ENCODE measurements around the gene COG8. TPM values are rescaled to one million over a fixed set of nuclear protein-coding genes. Genes with fewer than 3 reads are reported as not detected.

Gene COG8
- total and polyA plus RNA-seq, 9 donors: 21.0 to 48.9 (median 40.7) TPM

DNA sequence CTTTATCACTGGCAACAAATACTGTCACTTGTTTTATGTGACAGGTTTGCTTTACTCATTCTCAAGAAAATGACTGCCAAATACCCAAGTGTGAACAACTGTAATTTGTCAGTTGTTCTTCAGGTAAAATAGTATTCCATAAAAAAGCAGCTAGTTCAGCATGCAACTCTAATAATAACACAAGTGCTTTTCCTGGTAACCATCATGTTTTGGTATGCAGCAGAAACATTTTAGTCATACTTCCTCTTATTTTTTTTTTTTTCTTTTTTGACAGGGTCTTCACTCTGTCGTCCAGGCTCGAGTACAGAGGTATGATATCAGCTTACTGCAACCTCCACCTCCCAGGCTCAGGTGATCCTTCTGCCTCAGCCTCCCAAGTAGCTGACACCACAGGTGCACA lies 41.9 kb upstream of the COG8 start:
- Histone ChIP-seq H3K4me3 (no peak overlapping the region), H3K4me1 (ENCODE audit: insufficient read depth) (peaks cover under 1% of the 10 kb centered on the region), H3K27me3 (no peaks in the 10 kb centered on the region), H3K9me3 (no peaks in the 10 kb centered on the region), H3K36me3 (no peaks in the 10 kb centered on the region), H3K27ac (no peak overlapping the region)
- WGBS, 3 donors: 67 to 80% (median 75%) methylated on average over 2 of the region's 2 CpGs
- TF ChIP-seq POLR2A (IDR thresholded peaks at IDR 0.05) (no peak), EP300 (IDR thresholded peaks at IDR 0.05) (no peak)
- TF ChIP-seq, protein P1, sequence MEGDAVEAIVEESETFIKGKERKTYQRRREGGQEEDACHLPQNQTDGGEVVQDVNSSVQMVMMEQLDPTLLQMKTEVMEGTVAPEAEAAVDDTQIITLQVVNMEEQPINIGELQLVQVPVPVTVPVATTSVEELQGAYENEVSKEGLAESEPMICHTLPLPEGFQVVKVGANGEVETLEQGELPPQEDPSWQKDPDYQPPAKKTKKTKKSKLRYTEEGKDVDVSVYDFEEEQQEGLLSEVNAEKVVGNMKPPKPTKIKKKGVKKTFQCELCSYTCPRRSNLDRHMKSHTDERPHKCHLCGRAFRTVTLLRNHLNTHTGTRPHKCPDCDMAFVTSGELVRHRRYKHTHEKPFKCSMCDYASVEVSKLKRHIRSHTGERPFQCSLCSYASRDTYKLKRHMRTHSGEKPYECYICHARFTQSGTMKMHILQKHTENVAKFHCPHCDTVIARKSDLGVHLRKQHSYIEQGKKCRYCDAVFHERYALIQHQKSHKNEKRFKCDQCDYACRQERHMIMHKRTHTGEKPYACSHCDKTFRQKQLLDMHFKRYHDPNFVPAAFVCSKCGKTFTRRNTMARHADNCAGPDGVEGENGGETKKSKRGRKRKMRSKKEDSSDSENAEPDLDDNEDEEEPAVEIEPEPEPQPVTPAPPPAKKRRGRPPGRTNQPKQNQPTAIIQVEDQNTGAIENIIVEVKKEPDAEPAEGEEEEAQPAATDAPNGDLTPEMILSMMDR (IDR thresholded peaks at IDR 0.05): no peak
- intact Hi-C loops (cut with DNase I): no loop called here
- DNase-seq: no peak

DNA sequence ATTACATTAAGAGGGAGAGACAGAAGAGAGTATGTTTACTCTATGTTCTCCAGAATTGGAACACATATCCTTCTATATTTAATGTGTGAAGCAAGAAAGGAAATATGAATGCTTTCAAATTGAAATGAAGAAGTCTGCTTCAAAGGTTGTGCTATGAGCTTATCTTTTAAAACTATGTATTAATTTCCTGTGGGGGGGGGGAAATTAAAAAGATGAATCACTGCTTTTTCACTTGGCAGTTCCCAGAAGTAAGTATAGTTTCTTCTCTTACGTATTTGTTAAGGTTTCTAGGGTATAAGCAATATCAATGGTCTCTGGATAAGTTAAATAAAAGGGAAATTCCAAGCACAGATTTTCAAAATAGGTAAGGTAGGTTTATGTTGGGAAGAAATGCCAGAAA lies 39.4 kb upstream of the COG8 start:
- WGBS, 3 donors: 66 to 77% (median 68%) methylated on average over 1 of the region's 1 CpG
- TF ChIP-seq POLR2A (IDR thresholded peaks at IDR 0.05) (no peak), EP300 (IDR thresholded peaks at IDR 0.05) (no peak)
- TF ChIP-seq, protein P1 (IDR thresholded peaks at IDR 0.05): no peak
- intact Hi-C loops (cut with DNase I): no loop called here
- Histone ChIP-seq H3K36me3 (no peaks in the 10 kb centered on the region), H3K9me3 (no peaks in the 10 kb centered on the region), H3K4me1 (ENCODE audit: insufficient read depth) (no peaks in the 10 kb centered on the region), H3K27me3 (no peaks in the 10 kb centered on the region), H3K4me3 (no peak overlapping the region), H3K27ac (no peak overlapping the region)
- DNase-seq: no peak

DNA sequence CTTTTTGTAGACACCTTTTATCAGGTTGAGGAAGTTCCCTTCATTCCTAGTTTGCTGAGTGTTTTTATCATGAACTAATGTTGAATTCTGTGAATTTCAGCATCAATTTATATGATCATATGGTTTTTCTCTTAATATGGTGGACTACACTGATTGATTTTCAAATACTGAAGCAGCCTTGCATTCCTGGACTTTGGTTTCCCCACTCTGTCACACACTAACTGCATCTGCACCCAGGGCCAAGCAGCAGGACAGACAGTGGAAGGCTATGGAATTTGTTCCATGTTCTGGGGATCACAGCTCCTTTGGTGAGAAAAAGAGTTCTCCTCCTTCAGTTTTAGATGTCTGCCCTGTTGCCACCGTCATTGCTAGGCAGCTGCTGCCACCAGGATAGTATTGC lies 38.7 kb upstream of the COG8 start:
- Histone ChIP-seq H3K36me3 (no peaks in the 10 kb centered on the region), H3K4me3 (no peak overlapping the region), H3K4me1 (ENCODE audit: insufficient read depth) (no peaks in the 10 kb centered on the region), H3K9me3 (no peaks in the 10 kb centered on the region), H3K27me3 (no peaks in the 10 kb centered on the region), H3K27ac (no peak overlapping the region)
- 84 to 94% (median 92%) methylated on average over 1 of the region's 1 CpG for WGBS, 3 donors
- TF ChIP-seq EP300 (IDR thresholded peaks at IDR 0.05): no peak
- no peak for TF ChIP-seq POLR2A (IDR thresholded peaks at IDR 0.05)
- TF ChIP-seq, protein P1 (IDR thresholded peaks at IDR 0.05): no peak
- intact Hi-C loops (cut with DNase I): no loop called here
- no peak for DNase-seq

DNA sequence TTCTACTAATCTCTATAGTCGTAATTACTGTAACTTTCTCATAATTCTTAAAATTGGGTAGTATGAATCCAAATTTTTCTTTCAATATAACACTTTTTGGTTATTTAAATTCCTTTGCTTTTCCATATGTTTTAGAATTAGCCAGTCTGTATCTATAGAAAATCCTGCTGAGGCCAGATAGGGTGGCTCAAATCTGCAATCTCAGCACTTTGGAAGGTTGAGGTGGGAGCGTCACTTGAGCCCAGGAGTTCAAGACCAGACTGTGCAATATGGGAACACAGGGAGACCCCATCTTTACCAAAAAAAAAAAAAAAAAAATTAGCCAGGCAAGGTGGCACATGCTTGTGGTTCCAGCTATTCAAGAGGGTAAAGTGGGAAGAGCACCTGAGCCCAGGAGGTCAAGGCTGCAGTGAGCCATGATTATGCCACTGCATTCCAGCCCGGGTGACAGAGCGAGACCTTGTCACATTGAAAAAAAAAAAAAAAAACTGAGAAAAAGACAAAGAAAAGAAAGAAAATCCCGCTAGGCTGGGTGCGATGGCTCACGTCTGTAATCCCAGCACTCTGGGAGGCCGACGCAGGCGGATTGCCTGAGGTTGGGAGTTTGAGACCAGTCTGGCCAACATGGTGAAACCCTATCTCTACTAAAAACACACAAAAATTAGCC lies 37.2 kb upstream of the COG8 start:
- Histone ChIP-seq H3K36me3 (no peaks in the 10 kb centered on the region), H3K4me1 (ENCODE audit: insufficient read depth) (no peaks in the 10 kb centered on the region), H3K27me3 (no peaks in the 10 kb centered on the region), H3K27ac (no peak overlapping the region), H3K9me3 (no peaks in the 10 kb centered on the region), H3K4me3 (no peak overlapping the region)
- DNase-seq: no peak
- intact Hi-C loops (cut with DNase I): no loop called here
- TF ChIP-seq POLR2A (IDR thresholded peaks at IDR 0.05): no peak
- TF ChIP-seq, protein P1 (IDR thresholded peaks at IDR 0.05): no peak
- no peak for TF ChIP-seq EP300 (IDR thresholded peaks at IDR 0.05)
- WGBS, 3 donors: 93 to 96% (median 95%) methylated on average over 10 of the region's 10 CpGs

Data from ovary (tissue), 9 donors.